RWPE1 (cell line): Measurements from ENCODE around the gene FOXP1.

Source experiments
- CTCF ChIA-PET: fragments of 350-600 bp; sonication (Branson Sonifier 250); formaldehyde crosslinking; extraction: SDS; loops from one replicate; lab custom pipeline; 2021; lab: Yijun Ruan, JAX
- POLR2A ChIA-PET: fragments of 400-600 bp; formaldehyde crosslinking; extraction: SDS; loops from one replicate; lab custom pipeline; 2020; ENCODE audit warnings: antibody characterized with exemption; ENCODE audit not compliant: low non-redundant PET; lab: Yijun Ruan, JAX
- DNase-seq: peaks from one replicate; pipeline ENCODE4 v3.0.0; 2012; ENCODE audit warnings: low spot score
- H3K27ac ChIP-seq: fragments of 450-650 bp; 2 replicates; pipeline ENCODE4 v1.5.1; 2017
- TF ChIP-seq, protein P1 (sequence below): fragments of 450-650 bp; conservative IDR thresholded peaks from 2 replicates; pipeline ENCODE4 v1.5.1; 2017; ENCODE audit warnings: low read depth, mild to moderate bottlenecking

The FOXP1 gene

DNA sequence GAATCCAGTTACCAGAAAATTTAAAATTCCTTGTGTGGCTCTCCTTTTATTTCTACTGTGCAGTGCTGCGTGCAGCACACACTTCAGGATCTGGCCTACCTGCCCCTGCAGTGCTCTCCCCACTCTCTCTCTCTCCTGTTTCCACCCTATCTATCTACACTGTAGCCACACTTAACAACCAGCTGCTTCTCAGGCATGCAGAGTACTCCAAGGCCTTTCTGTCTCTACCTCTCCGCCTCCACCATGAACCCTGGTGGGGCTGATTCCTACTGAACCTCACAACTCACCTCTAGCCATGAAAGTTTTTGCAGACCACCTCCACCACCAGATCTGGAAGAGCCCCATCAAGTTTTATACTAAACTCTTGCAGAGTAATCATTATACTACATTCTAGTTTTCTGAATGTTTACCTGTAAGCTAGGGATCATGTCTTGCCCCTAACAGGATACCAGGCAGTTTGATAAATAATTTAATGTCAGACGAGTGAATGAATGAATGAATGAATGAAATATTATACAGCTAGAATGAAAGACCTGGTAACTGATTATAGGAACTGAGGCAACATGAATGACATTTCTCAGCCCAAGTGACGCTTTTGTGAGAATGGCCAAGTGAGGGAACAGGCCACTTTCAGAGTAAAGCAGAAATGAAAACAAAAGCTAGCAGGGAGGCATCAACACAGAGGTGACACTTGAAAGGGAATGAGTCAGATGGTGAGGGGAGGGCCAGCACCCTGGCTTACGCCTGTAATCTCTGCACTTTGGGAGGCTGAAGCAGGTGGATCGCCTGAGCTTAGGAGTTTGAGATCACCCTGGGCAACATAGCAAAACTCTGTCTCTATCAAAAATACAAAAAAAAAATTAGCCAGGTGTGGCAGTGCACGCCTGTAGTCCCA is 363.5 kb downstream of the FOXP1 start:
- TF ChIP-seq, protein P1, sequence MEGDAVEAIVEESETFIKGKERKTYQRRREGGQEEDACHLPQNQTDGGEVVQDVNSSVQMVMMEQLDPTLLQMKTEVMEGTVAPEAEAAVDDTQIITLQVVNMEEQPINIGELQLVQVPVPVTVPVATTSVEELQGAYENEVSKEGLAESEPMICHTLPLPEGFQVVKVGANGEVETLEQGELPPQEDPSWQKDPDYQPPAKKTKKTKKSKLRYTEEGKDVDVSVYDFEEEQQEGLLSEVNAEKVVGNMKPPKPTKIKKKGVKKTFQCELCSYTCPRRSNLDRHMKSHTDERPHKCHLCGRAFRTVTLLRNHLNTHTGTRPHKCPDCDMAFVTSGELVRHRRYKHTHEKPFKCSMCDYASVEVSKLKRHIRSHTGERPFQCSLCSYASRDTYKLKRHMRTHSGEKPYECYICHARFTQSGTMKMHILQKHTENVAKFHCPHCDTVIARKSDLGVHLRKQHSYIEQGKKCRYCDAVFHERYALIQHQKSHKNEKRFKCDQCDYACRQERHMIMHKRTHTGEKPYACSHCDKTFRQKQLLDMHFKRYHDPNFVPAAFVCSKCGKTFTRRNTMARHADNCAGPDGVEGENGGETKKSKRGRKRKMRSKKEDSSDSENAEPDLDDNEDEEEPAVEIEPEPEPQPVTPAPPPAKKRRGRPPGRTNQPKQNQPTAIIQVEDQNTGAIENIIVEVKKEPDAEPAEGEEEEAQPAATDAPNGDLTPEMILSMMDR, result no peak
- POLR2A ChIA-PET, result no interaction called here
- CTCF ChIA-PET, result interaction anchor here (0.6 kb wide), 1 partner anchor 28 kb away, joined by 4 read pairs; no protein-coding TSS in a partner anchor
- no peak overlapping the region for H3K27ac ChIP-seq
- no peak for DNase-seq

DNA sequence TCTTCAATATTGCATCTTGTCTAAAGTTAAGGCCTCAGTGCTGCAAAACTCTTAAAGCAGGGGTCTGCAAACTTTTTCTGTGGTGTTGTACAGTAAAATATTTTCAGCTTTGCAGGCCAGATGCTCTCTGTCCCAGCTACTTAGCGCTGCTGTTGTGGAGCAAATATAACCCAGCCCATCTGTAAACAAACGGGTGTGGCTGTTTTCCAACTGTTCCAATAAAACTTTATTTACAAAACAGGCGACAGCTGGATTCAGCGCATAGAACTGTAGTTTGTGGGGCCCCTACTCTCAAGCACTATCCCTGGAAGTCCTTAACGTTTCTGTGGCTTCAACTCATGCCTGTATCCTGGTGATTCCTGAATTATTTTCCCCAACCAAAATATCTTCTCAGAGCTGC is 365.0 kb downstream of the FOXP1 start:
- POLR2A ChIA-PET, result no interaction called here
- TF ChIP-seq, protein P1, result no peak

DNA sequence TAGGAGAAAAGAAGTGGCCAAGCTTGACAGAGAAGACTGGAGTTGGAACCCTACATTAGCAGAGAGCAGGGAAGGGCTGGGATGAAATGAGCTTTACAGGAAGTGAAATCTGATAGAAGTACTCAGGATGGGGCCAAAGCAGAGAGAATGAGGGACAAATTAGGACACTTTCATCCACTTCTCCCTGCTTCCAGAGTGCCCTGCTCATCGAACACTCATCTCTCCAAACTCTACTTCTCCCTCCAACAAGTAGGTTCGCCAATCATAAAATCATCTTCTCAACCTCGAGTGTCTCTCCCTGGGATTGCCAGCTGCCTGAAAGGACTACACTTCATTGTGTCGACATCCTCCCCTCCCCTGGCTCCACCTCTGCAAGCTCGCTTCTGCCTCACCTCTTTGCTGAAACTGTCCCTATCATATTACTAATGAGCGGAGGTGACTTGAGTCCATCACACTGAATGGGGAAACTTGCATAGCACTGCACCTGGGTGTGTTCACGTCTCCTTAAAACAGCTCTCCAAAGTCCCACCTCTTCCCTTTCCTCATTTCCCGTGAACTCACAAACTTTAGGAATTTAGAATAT is 365.8 kb downstream of the FOXP1 start:
- CTCF ChIA-PET, result interaction anchor here (0.7 kb wide), 1 partner anchor 123 kb away, joined by 4 read pairs; no protein-coding TSS in a partner anchor
- TF ChIP-seq, protein P1, result no peak
- POLR2A ChIA-PET, result no interaction called here
- H3K27ac ChIP-seq, result no peak overlapping the region
- no peak for DNase-seq

More for the DNA sequence above, 365.0 kb downstream of the FOXP1 start:
- no peak for DNase-seq
- H3K27ac ChIP-seq, result no peak overlapping the region
- CTCF ChIA-PET, result no interaction called here

DNA sequence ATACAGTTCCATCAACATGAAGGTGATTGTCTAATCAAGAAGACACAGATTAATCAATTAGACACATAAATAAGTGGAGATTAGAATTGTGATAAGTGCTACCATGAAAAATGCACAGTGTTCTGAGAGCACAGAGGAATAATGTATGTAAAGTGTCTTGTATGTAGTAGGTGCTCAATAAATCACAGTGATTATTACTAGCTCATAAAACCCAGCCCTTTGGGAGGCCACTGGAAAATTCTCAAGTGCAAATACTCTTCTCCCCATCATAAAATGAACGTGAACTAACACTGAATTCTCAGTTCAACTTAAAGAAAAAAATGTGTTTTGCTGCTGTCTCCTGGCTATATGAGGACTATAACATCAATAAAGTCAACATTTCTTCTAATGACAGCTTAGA is 368.2 kb downstream of the FOXP1 start:
- no peak overlapping the region for H3K27ac ChIP-seq
- DNase-seq, result no peak
- TF ChIP-seq, protein P1, result no peak
- ChIA-PET POLR2A (no interaction called here), CTCF (no interaction called here)

DNA sequence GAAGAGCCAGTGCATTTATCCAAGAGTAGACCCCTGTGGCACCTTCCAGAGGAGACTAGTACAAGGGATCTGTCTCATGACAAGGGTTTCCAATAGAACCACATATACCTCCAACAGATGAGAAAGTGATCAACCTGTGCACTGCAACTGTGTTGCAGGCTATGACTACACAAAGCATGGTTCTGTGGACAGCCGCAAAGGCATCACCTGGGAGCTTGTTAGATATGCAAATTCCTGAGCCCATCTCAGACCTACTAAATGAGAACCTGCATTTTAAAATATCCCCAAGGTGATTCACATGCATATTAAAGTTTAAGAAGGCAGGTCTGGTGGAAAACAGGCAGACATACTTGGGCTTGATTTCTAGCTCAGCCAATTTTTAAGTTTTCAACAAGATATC is 368.7 kb downstream of the FOXP1 start:
- no peak overlapping the region for H3K27ac ChIP-seq
- ChIA-PET CTCF (no interaction called here), POLR2A (no interaction called here)
- DNase-seq, result no peak
- TF ChIP-seq, protein P1, result no peak

DNA sequence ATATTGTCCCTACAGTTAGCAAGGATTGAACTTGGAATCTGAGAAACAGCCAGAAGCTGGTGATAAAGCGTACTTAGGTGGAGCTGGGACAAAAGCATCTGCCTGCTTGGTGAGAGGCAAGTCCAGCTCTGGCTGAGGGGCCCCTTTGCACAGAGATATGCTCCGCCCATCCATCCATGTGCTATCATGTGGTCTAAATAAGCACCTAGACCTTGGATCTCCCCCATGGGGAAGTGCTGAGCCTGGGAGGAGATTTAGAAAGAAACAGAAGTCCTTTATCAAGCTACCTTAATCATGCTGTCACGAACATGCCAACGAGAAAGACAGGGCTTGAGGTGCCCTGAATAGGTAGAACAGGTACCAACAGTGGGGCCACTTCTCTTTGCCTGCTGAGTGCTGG is 369.5 kb downstream of the FOXP1 start:
- no peak for DNase-seq
- TF ChIP-seq, protein P1, result no peak
- H3K27ac ChIP-seq, result no peak overlapping the region
- CTCF ChIA-PET, result no interaction called here
- POLR2A ChIA-PET, result no interaction called here
